Mammary epithelial cell (primary cell): Measurements from ENCODE around the gene PDE9A.

Experiments
- CTCF ChIP-seq, 2 donors: IDR thresholded peaks in 1 of 2; conservative IDR thresholded peaks in 1 of 2; 2 replicates each; pipeline ENCODE4 v1.5.1; 2011 to 2012; ENCODE audit warnings: inconsistent platforms in 2 of 2, low read length in 2 of 2, mild to moderate bottlenecking in 2 of 2, control low read depth in 1 of 2, low read depth in 1 of 2; ENCODE audit not compliant: insufficient read depth in 1 of 2; ENCODE audit errors: extremely low read depth in 1 of 2
- EZH2 ChIP-seq: IDR thresholded peaks from 2 replicates; pipeline ENCODE4 v1.6.1; 2012; ENCODE audit warnings: low read length, inconsistent platforms, borderline replicate concordance

DNA sequence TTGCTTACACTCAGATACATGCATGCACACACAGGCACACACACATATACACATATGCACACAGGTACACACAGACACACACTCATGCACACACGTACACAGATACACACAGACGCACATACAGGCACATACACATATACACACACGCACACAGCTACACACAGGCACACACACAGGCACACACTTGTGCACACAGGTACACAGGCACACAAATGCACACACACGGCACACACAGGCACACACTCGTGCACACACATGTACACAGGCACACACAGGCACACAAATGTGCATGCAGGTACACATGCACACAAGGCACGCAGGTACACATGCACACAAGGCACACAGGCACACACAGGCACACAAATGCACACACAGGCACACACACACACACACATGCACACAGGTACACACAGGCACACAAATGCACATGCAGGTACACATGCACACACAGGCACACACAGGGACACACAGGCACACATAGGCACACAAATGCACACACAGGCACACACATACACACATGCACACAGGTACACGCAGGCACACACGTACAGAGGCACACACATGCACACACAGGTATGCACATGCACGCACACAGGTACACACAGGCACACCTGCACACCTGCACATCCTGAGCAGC is 115.9 kb downstream of the PDE9A start:
- TF ChIP-seq CTCF (conservative IDR thresholded peaks at IDR 0.05 in 1 of 2, IDR thresholded peaks at IDR 0.05 in 1 of 2; ENCODE audit: extremely low read depth in 1 of 2, insufficient read depth in 1 of 2, low read depth in 1 of 2, low read length in 2 of 2) (no peak), EZH2 (no peak)
